ENCODE data around the gene GPN1.
"Not testable (repeated sequence)": the region's sequence is repeated elsewhere in the genome, so short reads cannot be mapped to it uniquely, and the experiment has no call there.

Gene GPN1

GRCh38 chr2:27628767-27629709 lies at the start of gene GPN1, which contains the start of gene CCDC121:
TSS of gene GPN1 (plus strand) at chr2:27629050. CDS start at chr2:27629059, 9 bp downstream.
TSS of gene CCDC121 (minus strand) at chr2:27629012. CDS start at chr2:27627799, 1,213 bp downstream.
- peak; percentile 95 to 97 for DNase-seq

- DNase-seq = no peak
Measured at GRCh38 chr2:27581417-27582128, 47.3 kb upstream of the GPN1 start.

DNA sequence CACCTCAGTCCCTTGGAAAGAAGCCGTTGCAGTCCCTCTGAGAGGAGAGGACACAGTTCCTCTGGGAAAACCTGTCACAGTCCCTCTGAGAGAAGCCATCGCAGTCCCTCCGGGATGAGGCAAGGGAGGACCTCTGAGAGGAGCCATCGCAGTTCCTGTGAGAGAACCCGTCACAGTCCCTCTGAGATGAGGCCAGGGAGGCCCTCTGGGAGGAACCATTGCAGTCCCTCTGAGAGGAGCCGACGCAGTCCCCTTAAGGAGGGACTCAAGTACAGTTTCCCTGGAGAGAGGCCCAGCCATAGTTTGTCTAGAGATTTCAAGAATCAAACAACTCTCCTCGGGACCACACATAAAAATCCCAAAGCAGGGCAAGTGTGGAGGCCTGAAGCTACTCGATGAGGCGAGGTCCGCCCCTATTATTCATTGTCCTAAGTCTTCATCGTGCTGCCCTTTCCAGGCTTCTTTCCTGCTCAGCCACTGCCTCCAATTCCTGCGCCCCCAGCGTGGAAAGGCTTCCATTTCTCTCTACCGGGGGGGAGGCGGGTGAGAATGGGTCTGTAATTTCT lies 46.6 kb upstream of the GPN1 start:
- DNase-seq = no peak

DNA sequence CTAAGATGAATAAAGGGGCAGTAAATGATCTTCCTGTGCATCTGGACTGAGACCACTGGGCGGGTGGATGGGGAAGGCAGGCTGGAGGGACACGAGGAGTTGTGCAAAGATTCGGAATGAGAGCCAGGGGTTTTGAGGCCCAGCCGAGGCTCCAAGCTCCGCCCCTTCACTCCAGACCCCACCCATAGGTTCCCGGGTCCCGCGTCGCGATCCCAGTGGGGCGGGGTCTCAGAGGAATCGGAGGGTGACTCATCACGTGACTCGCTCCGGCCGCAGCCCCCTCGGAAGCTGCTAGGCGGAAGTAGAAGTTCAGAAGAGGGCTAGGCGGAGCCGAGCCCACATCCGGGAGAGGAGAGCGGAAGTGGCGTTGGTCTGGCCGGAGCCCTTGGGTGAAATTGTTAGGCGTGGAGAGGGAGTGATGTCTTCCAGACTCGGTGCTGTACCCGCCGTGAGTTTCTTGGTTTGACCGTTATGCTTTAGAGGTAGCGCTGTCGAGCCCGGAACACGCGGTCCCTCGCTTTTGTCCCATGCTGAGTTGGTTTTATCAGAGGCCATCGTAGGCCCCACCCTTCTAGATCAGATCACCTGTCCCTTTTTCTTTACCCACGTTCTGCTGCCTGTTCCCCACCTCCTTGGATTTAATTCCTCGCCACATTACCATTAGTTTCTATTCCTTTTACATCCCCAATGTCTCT lies 46.0 kb upstream of the GPN1 start, which contains the start of gene ZNF512:
Gene ZNF512 (plus strand): TSS at position 348 of the 695 bp plus-strand sequence. CDS start 71 bp downstream, at position 419.
- DNase-seq = peak; percentile 88 to 91

- DNase-seq = no peak
Measured at GRCh38 chr2:27583390-27583915, 45.4 kb upstream of the GPN1 start.

DNA sequence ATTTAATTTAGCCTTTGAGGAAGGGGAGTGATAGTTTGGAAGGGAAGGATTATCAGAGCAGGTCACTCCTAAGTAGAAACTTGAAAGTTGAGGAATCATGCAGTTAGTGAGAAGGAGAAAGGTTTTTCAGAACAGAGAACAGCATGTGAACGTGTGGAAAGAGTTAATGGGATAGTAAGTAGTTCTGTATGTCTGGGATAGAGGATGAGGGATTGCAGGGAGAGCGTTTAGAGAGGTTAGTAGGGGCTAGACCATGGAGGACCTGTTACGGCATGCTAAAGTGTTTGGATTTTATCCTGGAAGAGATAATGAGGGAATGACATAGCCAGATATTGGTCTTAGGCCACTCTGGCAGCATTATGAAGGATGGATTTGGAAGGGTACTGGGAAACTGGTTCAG lies 44.3 kb upstream of the GPN1 start:
- DNase-seq = no peak

GRCh38 chr2:27587025-27587424 lies 41.8 kb upstream of the GPN1 start:
- DNase-seq = no peak

GRCh38 chr2:27588308-27588707 lies 40.5 kb upstream of the GPN1 start:
- no peak for DNase-seq

DNA sequence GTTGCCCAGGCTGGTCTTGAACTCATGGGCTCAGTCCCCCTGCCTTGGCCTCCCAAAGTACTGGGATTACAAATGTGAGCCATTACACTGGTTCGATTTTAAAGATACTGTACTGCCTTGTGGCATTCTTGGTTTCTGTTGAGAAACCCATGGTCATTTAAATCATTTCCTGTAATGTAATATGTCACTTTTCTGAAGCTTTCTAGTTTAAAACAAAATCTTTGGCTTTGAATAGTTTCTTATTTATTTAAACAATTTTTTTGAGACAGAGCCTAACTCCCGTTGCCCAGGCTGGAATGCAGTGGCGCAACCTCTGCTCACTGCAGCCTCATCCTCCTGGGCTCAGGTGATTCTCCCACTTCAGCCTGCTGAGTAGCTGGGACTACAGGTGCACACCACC lies 37.1 kb upstream of the GPN1 start:
- DNase-seq = no peak

GRCh38 chr2:27593240-27593639 lies 35.6 kb upstream of the GPN1 start:
- no peak for DNase-seq

DNA sequence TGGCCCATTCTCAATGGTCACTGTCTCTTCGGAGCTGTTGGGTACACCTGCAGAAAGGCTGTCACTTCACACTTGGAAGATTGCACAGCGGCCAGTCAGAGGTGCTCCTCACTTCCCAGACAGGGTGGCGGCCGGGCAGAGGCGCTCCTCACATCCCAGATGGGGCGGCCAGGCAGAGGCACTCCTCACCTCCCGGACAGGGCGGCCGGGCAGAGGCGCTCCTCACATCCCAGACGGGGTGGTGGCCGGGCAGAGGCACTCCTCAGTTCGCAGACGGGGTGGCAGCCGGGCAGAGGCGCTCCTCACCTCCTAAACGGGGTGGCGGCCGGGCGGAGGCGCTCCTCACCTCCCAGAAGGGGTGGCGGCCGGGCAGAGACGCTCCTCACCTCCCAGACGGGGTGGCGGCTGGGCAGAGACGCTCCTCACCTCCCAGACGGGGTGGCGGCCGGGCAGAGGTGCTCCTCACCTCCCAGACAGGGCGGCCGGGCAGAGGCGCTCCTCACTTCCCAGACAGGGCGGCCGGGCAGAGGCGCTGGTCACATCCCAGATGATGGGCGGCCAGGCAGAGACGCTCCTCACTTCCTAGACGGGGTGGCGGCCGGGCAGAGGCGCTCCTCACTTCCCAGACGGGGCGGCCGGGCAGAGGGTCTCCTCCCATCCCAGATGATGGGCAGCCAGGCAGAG lies 34.7 kb upstream of the GPN1 start:
- DNase-seq = not testable (repeated sequence)

- not testable (repeated sequence) for DNase-seq
Measured at GRCh38 chr2:27595412-27595811, 33.4 kb upstream of the GPN1 start.

DNA sequence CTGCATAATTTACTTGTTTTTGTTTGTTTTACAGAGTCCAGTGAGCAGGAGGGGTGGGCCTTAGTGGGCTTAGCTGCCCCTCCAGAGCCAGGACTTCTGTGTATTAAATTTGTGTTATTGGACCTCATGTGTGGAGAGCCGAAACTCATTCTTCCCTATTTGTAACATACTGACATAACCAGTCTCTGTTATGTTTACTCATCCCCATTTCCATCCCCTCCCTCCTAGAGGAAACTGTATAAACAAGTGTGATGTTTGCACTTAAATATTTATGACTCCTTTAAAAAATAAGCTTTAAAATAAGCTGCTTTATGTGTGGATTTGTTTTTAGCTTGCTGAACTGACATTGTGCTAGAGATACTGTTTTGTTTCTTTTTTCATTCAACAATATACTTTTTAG lies 32.2 kb upstream of the GPN1 start:
- no peak for DNase-seq

- no peak for DNase-seq
Measured at GRCh38 chr2:27606611-27607010, 22.2 kb upstream of the GPN1 start.

DNA sequence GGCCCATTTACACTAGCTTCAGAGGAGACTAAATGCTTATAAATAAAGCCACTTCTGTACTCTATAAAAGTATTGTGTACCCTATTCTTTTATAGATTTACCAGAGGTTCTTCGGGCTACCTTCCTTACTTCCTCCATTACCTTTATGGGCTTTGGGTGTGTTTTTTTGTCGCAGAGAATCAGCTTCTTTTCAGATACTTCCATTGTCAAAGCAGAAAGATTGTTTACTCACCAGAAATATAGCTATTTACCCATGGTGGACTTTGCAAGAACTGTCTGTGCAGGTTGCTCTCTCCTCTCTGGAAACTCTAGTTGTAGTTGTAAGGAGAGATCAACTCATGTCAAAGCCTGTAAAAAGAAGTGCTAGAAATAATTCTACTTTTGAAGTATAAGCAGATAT lies 14.9 kb upstream of the GPN1 start:
- no peak for DNase-seq

DNA sequence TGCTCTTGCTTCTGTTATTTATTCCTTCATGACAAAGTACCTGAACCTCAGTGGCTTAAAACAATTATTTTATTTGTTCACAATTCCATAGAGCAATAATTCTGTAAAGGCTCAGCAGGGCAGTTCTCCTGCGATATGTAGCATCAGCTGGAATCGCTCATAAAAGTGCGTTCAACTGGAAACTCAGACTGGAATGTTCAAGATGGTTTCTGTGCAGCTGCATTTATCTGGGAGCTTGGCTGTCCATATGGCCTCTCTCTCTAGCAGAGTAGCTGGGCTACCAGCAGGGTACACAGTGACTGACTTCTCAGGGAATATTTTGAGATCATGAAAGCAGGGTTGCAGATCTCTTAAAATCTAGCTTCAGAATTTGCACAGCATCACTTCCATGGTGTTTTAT lies 13.5 kb upstream of the GPN1 start:
- no peak for DNase-seq

DNA sequence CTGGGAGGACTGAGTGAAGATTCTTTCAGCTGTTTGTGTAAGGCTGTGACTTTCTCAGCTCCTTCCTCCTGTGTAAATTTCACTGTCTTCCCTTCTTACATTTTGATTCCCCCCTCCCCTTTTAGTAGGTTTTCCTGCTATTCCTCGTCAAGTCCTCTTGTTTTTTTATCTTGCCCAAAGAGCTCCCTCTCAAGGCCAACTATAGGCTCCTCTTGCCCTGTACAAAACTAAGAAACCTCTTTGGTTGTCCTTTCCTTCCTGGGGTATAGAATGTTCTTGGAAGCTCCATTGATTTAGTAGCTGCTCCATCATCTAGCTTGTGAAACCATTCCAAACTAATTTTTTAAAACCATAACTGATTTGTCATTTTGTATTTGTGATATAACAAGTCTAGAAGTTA lies 7.3 kb upstream of the GPN1 start:
- DNase-seq = no peak

- DNase-seq = no peak
Measured at GRCh38 chr2:27622921-27623384, 5.9 kb upstream of the GPN1 start.

DNA sequence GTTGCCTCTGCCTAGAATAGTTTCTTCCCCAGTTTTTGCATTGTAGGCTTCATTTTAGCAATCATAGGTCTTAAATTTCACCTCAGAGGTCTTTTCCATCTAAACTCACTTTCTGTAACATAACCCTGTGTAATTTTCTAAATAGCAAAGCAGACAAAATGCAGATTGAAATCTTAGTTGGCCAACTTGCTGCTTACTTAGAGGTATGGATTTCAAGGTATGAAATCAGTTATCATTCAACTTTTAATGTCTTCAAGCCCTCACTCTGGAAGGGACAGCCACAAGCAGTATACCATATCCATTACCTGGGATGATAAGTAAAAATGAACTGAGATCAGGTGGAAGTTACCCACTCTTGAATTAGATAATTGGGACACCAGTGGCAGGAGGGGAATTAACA lies 3.9 kb upstream of the GPN1 start:
- no peak for DNase-seq

DNA sequence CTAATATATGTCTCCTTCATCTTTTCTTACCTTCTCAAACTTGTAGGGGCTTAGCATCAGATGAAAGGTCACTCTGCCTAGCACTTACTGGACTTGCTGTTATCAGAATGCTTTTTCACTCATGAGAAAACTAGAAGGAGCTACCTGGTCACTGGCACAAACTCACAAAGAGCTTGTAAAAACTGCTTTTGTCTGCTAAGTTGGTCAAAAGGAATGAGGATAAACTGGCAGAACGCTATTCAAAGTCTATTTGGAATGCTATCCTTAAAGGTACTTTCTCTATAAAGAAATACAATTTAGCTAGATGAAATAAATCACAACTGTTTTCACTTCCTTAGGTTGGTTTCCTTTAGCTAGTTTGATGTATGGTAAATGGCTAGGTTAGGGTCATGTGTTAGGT lies 2.5 kb upstream of the GPN1 start:
- not testable (repeated sequence) for DNase-seq

DNA sequence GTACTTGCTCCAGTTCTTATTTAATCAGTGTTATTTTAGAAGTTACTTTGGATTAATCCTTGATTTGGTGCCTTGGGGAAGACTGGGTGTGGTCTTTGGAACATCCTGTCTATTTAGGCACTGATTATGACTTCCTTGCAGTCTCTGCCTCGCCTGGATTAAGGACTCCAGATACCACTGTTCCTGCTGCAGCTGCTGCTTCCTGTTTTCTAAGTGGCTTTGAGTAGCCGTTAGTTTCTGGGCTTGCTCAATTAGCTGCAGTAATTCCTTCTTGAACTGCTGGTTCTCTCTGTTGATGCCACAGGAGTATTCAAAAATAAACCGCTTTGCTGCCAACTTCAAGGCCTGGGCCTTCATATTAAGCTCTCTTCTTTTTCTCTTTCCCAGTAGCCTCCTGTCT lies 1.9 kb upstream of the GPN1 start:
- DNase-seq = peak; percentile 54 to 58

All from AML-193 (cell line).